Fibroblast of the aortic adventitia (primary cell): ENCODE data around the gene SVOPL. TPM values are rescaled to one million over a fixed set of nuclear protein-coding genes. Genes with fewer than 3 reads are reported as not detected.
A peak's percentile ranks its signal among the peaks of the same experiment; 100 is the strongest.

Experiments used
- DNase-seq: peaks from one replicate; pipeline ENCODE4 v3.0.0-alpha.2; 2010; ENCODE audit warnings: low read depth
- H3K4me3 ChIP-seq: 2 replicates; pipeline ENCODE4 v1.5.1; 2011; ENCODE audit warnings: low read depth, mild to moderate bottlenecking, control low read depth, low read length, moderate library complexity
- total RNA-seq: library from RNA; depleted of rRNA; stranded (reverse); fragments of >200 nt; gene quantifications from 2 replicates; pipeline ENCODE4 v1.2.3, GENCODE V29; 2012; ENCODE audit warnings: low replicate concordance
- TF ChIP-seq, protein P1 (sequence below): IDR thresholded peaks from 2 replicates; pipeline ENCODE4 v1.5.1; 2011; ENCODE audit warnings: mild to moderate bottlenecking, low read length, control low read depth, inconsistent platforms; ENCODE audit not compliant: insufficient read depth

The SVOPL gene
- total RNA-seq, 1 donor, result not detected

DNA sequence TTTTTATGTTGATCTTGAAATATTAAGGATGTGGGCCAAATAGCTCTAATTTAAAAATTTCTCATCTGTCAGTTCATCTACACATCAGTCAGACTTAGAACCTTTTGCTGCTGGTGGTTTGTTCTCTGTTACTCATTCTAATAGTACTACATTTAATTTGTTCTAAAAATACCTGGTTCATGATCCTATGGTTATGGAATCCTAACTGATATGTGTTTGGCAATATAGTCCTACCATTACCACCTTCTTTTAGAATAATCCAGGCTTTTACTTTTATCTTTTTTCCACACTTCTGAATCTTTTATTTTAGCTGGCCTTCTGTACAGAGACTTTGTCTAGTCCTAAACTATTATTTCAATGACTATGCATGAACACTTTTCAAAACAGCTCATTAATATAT lies 116.9 kb downstream of the SVOPL start:
- TF ChIP-seq, protein P1, sequence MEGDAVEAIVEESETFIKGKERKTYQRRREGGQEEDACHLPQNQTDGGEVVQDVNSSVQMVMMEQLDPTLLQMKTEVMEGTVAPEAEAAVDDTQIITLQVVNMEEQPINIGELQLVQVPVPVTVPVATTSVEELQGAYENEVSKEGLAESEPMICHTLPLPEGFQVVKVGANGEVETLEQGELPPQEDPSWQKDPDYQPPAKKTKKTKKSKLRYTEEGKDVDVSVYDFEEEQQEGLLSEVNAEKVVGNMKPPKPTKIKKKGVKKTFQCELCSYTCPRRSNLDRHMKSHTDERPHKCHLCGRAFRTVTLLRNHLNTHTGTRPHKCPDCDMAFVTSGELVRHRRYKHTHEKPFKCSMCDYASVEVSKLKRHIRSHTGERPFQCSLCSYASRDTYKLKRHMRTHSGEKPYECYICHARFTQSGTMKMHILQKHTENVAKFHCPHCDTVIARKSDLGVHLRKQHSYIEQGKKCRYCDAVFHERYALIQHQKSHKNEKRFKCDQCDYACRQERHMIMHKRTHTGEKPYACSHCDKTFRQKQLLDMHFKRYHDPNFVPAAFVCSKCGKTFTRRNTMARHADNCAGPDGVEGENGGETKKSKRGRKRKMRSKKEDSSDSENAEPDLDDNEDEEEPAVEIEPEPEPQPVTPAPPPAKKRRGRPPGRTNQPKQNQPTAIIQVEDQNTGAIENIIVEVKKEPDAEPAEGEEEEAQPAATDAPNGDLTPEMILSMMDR, result no peak
- DNase-seq, result peak; percentile 3
- no peak overlapping the region for H3K4me3 ChIP-seq

DNA sequence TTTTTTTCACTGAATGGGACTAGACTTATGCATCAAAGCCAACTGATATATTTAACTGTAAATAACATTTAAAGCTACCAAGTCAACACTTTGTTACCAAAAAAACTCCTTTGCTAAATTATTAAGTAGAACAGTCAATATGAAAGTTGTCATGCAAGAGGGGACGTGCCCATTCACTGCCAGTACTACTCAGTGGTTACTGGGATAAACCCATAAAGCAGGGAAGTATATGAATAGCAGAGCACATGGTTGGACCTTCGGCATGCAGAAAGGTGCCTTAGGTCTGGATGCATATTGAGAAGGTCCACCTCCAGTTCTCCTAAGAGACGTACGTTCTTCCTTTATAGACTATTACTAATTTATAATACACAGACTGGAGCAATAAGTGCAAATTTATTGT lies 120.1 kb downstream of the SVOPL start:
- TF ChIP-seq, protein P1, result no peak
- H3K4me3 ChIP-seq, result no peak overlapping the region
- no peak for DNase-seq

DNA sequence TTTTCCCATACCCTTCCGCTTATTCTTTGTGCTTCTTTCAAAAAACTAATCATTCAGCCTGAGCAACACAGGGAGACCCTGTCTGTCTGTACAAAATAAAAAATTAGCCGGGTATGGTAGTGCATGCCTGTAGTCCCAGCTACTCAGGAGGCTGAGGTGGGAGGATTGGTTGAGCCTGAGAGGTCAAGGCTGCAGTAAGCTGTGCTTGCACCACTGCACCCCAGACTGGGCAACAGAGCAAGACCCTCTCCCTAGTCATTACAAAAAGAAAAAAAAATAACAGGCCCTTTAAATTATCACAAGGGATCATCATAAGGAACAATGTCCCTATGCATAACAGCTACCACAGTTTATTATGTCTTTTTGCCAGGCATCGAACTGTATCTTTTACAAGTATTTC lies 121.5 kb downstream of the SVOPL start:
- TF ChIP-seq, protein P1, result no peak
- no peak for DNase-seq
- no peak overlapping the region for H3K4me3 ChIP-seq

DNA sequence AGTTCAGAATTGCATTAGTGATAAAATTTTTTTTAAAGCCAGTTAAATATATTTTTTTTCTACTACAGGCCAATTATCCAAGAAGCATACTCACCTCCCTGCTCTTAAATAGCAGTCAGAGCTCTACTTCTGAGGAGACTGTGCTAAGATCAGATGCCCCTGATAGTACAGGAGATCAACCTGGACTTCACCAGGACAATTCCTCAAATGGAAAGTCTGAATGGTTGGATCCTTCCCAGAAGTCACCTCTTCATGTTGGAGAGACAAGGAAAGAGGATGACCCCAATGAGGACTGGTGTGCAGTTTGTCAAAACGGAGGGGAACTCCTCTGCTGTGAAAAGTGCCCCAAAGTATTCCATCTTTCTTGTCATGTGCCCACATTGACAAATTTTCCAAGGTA lies 122.0 kb downstream of the SVOPL start:
- H3K4me3 ChIP-seq, result no peak overlapping the region
- DNase-seq, result no peak
- TF ChIP-seq, protein P1, result no peak

DNA sequence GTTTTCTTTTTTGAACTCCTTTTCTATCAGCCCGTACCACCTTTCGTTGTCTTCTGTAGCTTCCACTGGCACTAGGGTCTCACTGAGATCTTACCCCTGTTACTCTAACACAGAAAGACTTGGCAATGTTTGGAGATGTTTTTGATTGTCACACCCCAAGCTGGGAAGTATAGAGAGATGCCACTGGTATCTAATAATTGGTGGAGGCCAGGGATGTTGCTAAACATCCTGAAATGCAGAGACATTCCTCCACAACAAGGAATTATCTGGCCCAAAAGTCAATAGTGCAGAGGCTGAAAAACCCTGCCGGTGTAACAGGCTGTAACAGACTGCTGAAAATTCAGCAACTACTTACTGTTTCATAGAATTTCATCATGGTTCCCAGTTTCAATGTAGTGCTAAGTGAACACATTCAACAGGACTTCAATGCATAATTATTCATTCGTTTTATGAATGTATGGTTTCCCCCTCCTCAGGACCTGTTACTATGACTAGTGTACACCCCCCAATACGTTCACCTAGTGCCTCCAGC lies 125.2 kb downstream of the SVOPL start:
- DNase-seq, result peak; percentile 15

DNA sequence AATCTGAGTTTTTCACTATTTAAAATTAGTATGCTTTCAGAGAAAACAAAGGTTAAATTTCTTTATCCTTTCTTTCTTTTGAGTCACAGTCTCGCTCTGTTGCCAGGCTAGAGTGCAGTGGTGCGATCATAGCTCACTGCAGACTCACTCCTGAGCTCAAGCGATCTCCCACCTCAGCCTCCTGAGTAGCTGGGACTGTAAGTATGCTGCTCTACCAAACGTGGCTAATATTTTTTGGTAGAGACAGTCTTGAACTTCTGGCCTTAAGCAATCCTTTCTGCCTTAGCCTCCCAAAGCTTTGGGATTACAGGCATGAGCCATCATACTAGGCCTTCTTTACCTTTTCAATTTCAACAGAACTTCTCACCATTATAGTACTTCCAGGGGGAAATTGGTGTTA lies 127.4 kb downstream of the SVOPL start:
- DNase-seq, result no peak
- TF ChIP-seq, protein P1, result no peak
- no peak overlapping the region for H3K4me3 ChIP-seq

More for the DNA sequence above, 125.2 kb downstream of the SVOPL start:
- H3K4me3 ChIP-seq, result no peak overlapping the region
- TF ChIP-seq, protein P1, result no peak

DNA sequence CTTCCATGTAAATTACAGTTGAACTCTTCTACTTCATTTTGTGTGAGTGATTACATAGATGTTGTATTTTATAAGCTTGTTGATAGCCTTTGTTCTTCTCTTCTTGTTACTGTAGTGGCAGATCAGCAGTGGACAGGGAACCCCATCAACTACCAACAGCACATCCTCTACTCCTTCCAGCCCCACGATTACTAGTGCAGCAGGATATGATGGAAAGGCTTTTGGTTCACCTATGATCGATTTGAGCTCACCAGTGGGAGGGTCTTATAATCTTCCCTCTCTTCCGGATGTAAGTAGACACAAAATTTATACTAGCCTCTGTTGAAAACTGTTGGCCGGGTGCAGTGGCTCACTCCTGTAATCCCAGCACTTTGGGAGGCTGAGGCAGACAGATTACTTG lies 130.4 kb downstream of the SVOPL start:
- H3K4me3 ChIP-seq, result no peak overlapping the region
- no peak for DNase-seq
- TF ChIP-seq, protein P1, result no peak
